Esophagus (tissue), 2 donors: ENCODE data around the gene ANAPC1. TPM values are rescaled to one million over a fixed set of nuclear protein-coding genes. Genes with fewer than 3 reads are reported as not detected.
A peak's percentile ranks its signal among the peaks of the same experiment; 100 is the strongest.
"Not testable (repeated sequence)": the region's sequence is repeated elsewhere in the genome, so short reads cannot be mapped to it uniquely, and the experiment has no call there.

Experiments used
- H3K27ac ChIP-seq, 2 donors: one replicate each; pipeline ENCODE4 v1.5.1; 2013; ENCODE audit warnings: low read depth in 2 of 2, mild to moderate bottlenecking in 2 of 2, inconsistent platforms in 1 of 2, low read length in 1 of 2, moderate library complexity in 1 of 2
- H3K27me3 ChIP-seq, 2 donors: one replicate each; pipeline ENCODE4 v1.6.1; 2013; ENCODE audit warnings: low read length in 2 of 2, control low read depth in 1 of 2, mild to moderate bottlenecking in 1 of 2; ENCODE audit not compliant: insufficient read depth in 2 of 2, control insufficient read depth in 1 of 2
- H3K36me3 ChIP-seq, 2 donors: one replicate each; pipeline ENCODE4 v1.6.1; 2013; ENCODE audit warnings: low read length in 1 of 2; ENCODE audit not compliant: control insufficient read depth in 2 of 2, insufficient read depth in 2 of 2
- H3K4me1 ChIP-seq, 2 donors: one replicate each; pipeline ENCODE4 v1.6.1; 2013; ENCODE audit warnings: low read length in 1 of 2; ENCODE audit not compliant: control insufficient read depth in 2 of 2, insufficient read depth in 2 of 2
- H3K4me3 ChIP-seq, 2 donors: one replicate each; pipeline ENCODE4 v1.5.1; 2013; ENCODE audit warnings: low read length in 2 of 2, mild to moderate bottlenecking in 2 of 2, low read depth in 1 of 2, moderate library complexity in 1 of 2
- H3K9me3 ChIP-seq, 2 donors: one replicate each; pipeline ENCODE4 v1.6.1; 2013; ENCODE audit warnings: mild to moderate bottlenecking in 2 of 2, low read depth in 1 of 2, low read length in 1 of 2, moderate library complexity in 1 of 2; ENCODE audit not compliant: control insufficient read depth in 2 of 2, insufficient read depth in 1 of 2
- WGBS, 2 donors: extraction: QIAGEN DNeasy Blood & Tissue Kit; methylation state at CpG; one replicate each; pipeline ENCODE4 v1.1.7; 2013; 5-methylcytosine and 5-hydroxymethylcytosine counted together
- polyA plus RNA-seq, 2 donors: library from polyadenylated mRNA; stranded (reverse); fragments of 200-250 nt; gene quantifications; one replicate each; pipeline ENCODE4 v1.2.3, GENCODE V29; 2013
- donor health status: healthy with polysubstance abuse.
- donor health status: Bipolar disorder and iron deficiency.

Gene ANAPC1
- polyA plus RNA-seq, 2 donors: 6.1 to 6.9 TPM

DNA sequence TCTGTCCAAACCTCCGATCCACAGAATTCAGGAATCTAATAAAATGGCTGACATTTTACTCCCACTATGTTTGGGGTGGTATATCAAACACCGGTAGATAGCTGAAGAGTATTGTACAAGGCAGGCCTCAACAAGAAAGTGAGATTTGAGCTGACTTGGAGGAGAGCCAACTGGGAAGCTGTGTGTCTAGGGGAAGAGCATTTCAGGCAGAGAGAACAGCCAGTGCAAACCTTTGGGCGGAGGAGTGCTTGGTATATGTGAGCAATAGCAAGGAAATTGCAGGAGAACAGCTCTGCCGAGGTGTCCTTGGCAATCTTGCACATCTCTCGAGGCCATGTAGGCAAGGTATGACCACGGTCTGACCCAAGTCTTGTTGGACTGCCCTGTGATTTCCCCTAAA lies 12.6 kb upstream of the ANAPC1 start:
- no peak overlapping the region for H3K4me3 ChIP-seq
- H3K36me3 ChIP-seq: no peaks in the 10 kb centered on the region
- H3K9me3 ChIP-seq: no peaks in the 10 kb centered on the region
- H3K27me3 ChIP-seq: no peaks in the 10 kb centered on the region
- 62 to 64% methylated on average over 6 of the region's 6 CpGs for WGBS, 2 donors
- H3K27ac ChIP-seq: no peak overlapping the region
- H3K4me1 ChIP-seq: peaks cover 0 to 10% of the 10 kb centered on the region in 2 donors

DNA sequence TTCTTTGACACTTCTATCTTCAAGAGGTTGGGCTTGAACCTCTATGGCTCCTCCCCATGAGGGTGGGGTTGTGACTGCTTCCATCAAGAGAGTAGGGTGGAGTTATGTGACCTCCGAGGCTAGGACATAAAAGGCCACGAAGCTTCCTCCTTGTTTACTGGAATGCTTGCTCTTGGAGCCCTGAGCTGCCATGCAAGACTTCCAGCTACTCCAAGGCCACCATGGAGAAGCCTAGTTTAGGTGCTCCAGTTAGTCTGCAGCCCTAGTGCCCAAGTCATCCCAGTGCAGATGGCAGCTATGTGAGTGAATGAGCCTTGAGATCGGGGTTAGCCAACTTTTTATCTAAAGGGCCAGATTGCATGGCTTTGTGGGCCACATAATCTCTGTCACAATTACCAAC lies 12.0 kb upstream of the ANAPC1 start:
- H3K27ac ChIP-seq: no peak overlapping the region
- no peaks in the 10 kb centered on the region for H3K9me3 ChIP-seq
- 58 to 66% methylated on average over 3 of the region's 3 CpGs for WGBS, 2 donors
- H3K36me3 ChIP-seq: no peaks in the 10 kb centered on the region
- H3K4me1 ChIP-seq: peaks cover 0 to 10% of the 10 kb centered on the region in 2 donors
- H3K27me3 ChIP-seq: no peaks in the 10 kb centered on the region
- no peak overlapping the region for H3K4me3 ChIP-seq

GRCh38 chr2:111884592-111884964 lies 585 bp upstream of the ANAPC1 start:
- H3K9me3 ChIP-seq: no peaks in the 10 kb centered on the region
- peak overlapping the region; percentile 86 to 93 for H3K27ac ChIP-seq
- H3K36me3 ChIP-seq: no peaks in the 10 kb centered on the region
- peak overlapping the region; percentile 94 to 99 for H3K4me3 ChIP-seq
- 13 to 16% methylated on average over 11 of the region's 11 CpGs for WGBS, 2 donors
- H3K27me3 ChIP-seq: no peaks in the 10 kb centered on the region
- no peaks in the 10 kb centered on the region for H3K4me1 ChIP-seq

DNA sequence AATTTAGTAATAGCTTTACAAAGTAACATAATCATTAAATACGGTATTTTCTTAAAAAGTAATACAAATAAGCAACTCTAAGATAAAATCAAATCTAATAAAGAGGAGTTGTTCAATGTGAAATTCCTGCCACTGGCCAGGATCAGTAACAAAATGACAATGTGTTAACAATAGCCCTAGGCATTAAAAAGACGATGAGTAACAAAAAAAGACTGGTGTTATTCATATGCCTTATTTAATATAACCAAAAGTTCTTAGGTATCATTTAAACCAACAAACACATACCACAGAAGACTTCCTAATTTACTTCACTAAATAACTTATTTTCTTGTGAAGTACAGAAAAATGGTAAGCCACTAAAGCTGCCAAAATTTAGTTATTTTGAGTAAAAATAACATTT lies 11.2 kb downstream of the ANAPC1 start:
- H3K4me1 ChIP-seq, H3K4me3 ChIP-seq, H3K27ac ChIP-seq, H3K9me3 ChIP-seq, H3K36me3 ChIP-seq, H3K27me3 ChIP-seq: not testable (repeated sequence)
- WGBS, 2 donors: 64 to 78% methylated on average over 2 of the region's 2 CpGs

GRCh38 chr2:111865124-111865523 lies 18.9 kb downstream of the ANAPC1 start:
- not testable (repeated sequence) for H3K27ac ChIP-seq, H3K9me3 ChIP-seq, H3K4me1 ChIP-seq, H3K27me3 ChIP-seq, H3K4me3 ChIP-seq, H3K36me3 ChIP-seq
- WGBS, 2 donors: 50 to 55% methylated on average over 2 of the region's 3 CpGs

DNA sequence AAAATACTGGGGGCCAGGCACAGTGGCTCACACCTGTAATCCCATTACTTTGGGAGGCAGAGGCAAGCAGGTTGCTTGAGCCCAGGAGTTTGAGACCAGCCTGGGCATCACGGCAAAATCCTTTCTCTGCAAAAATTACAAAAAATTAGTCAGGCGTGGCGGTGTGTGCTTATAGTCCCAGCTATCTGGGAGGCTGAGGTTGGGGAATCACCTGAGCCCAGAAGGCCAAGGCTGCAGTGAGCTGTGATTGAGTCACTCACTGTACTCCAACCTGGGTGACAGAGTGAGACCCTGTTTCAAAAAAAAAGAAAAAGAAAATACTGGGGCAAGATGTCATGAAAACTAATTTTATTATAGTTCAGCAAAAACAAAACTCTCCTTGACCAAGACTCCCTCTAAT lies 24.0 kb downstream of the ANAPC1 start:
- not testable (repeated sequence) for H3K27ac ChIP-seq, H3K9me3 ChIP-seq, H3K27me3 ChIP-seq, H3K4me1 ChIP-seq, H3K4me3 ChIP-seq, H3K36me3 ChIP-seq
- WGBS, 2 donors: 31 to 59% methylated on average over 3 of the region's 3 CpGs

DNA sequence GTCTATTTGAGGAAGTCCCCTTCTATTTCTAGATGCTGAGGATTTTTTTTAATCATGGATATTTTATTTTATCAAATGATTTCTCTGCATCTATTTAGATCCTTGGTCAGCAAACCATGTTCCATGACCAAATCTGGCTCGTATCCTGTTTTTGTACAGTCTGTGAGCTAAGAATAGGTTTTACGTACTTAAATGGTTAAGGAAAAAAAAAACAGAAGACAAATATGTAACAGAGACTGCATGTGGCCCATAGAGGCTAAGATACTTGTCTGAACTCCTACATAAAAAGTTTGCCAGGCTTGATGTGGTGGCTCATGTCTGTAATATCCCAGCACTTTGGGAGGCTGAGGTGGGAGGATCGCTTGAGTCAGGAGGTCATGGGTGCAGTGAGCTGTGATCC lies 31.4 kb downstream of the ANAPC1 start:
- not testable (repeated sequence) for H3K4me3 ChIP-seq, H3K27me3 ChIP-seq, H3K4me1 ChIP-seq, H3K27ac ChIP-seq, H3K9me3 ChIP-seq, H3K36me3 ChIP-seq
- 77 to 86% methylated on average over 3 of the region's 3 CpGs for WGBS, 2 donors

DNA sequence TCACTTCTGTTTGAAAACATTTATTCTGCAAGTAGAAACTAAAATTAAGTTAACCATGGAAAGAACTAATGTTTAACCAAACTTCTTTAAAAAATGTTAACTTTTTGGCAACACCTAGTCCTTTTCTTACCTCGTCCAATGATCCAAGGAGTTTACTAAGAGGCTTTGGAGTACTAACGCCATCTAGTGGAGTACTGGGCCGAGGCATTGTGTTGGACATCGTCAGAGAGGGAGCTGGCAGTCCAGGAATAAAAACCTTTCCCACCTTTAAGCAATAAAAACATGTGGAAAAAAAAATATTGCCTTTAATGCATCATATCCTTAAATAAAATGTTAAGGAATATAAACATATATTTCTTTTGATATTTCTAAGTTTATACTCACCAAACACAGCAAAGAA lies 33.3 kb downstream of the ANAPC1 start:
- H3K9me3 ChIP-seq, H3K36me3 ChIP-seq, H3K27ac ChIP-seq, H3K4me1 ChIP-seq, H3K4me3 ChIP-seq, H3K27me3 ChIP-seq: not testable (repeated sequence)
- WGBS, 2 donors: 13 to 19% methylated on average over 4 of the region's 4 CpGs

DNA sequence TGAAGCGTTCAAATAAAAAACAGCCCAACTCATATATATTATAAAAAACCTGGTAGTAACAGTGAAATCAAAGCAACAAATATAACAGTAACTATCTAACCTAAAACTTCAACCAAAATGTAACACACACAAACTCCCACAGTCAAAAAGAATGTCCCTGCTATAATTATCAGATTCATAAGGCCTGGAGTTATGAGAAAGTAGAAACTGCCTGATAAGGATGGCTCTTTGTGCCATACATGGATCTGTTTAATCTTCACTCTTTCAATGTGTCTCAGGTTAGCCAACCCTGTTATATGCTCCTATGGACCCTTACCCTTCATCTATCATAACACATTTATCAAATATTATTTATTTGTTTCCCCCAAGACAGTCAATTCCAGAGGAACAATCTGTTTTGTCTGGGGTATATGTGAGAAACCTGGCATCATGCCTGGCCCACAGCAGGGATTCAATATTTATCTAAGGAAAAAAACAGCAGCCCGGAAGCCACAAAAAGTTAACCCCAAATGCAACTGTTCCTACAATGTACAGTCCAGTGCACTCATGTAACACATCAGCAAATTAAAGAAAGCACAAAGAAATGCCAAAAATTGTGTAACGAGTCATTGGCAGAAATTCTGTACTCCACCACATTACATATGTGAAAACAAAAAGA lies 44.2 kb downstream of the ANAPC1 start:
- WGBS, 2 donors: 63 to 65% methylated on average over 2 to 3 of the region's 3 CpGs
- H3K9me3 ChIP-seq, H3K4me3 ChIP-seq, H3K36me3 ChIP-seq, H3K27me3 ChIP-seq, H3K4me1 ChIP-seq, H3K27ac ChIP-seq: not testable (repeated sequence)

DNA sequence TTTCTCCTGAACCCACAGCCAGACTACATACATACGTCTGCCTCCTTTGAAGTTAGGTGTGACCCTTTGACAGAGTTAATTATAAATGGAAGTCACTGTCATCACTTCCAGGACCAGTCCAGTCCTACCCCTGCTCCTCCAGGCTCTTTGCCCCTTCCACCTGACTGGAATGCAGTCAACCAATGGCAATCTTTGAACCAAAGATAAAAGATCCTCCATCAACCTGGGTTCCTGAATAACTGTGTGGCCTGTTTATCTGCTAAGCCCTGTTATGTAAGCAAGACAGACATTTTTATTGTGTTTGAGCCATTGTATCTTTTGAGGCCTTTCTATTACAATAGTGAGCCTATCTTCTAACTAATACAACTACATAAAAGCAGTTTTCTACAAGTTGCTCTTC lies 45.0 kb downstream of the ANAPC1 start:
- H3K9me3 ChIP-seq, H3K36me3 ChIP-seq, H3K4me3 ChIP-seq, H3K27me3 ChIP-seq, H3K4me1 ChIP-seq, H3K27ac ChIP-seq: not testable (repeated sequence)
- WGBS, 2 donors: 60 to 76% methylated on average over 1 of the region's 1 CpG
